K562 (cell line): Measurements from ENCODE around the gene MFAP5. TPM values are rescaled to one million over a fixed set of nuclear protein-coding genes. Genes with fewer than 3 reads are reported as not detected.

ENCODE experiments used
- ARID1B ChIP-seq: fragments of 450-650 bp; IDR thresholded peaks from 2 replicates; pipeline ENCODE4 v1.6.1; 2016; ENCODE audit warnings: antibody characterized with exemption, mild to moderate bottlenecking, inconsistent platforms
- CEBPG ChIP-seq, 3 experiments: fragments of 200-800 bp in 1 of 3; sonication (Bioruptor generic) in 1 of 3; sonication (generic) in 1 of 3; formaldehyde crosslinking in 1 of 3; IDR thresholded peaks in 2 of 3; conservative IDR thresholded peaks in 1 of 3; 2 replicates each; pipeline versions ENCODE4 v1.6.1 to v1.8.0; 2016 to 2022; ENCODE audit warnings: missing compliant biosample characterization in 2 of 3, missing genetic modification characterization in 2 of 3, mild to moderate bottlenecking in 1 of 3, missing genetic modification reagents in 1 of 3
- ELF2 ChIP-seq: fragments of 250-450 bp; sonication (Bioruptor Pico); IDR thresholded peaks from 2 replicates; pipeline ENCODE4 v1.5.0; 2021; ENCODE audit warnings: mild to moderate bottlenecking
- GTF2E2 ChIP-seq: fragments of 200-800 bp; sonication (Bioruptor generic); IDR thresholded peaks from 2 replicates; pipeline ENCODE4 v1.6.1; 2016; ENCODE audit warnings: missing genetic modification characterization, missing compliant biosample characterization
- KLF1 ChIP-seq: fragments of 450-650 bp; IDR thresholded peaks from 2 replicates; pipeline ENCODE4 v1.6.1; 2016; ENCODE audit warnings: missing genetic modification characterization, missing compliant biosample characterization
- MAZ ChIP-seq, 2 experiments: fragments of 450-650 bp in 1 of 2; sonication (generic) in 1 of 2; formaldehyde crosslinking; IDR thresholded peaks in 1 of 2; conservative IDR thresholded peaks in 1 of 2; 2 replicates each; pipeline versions ENCODE4 v1.4.0 to v1.5.0; 2020; ENCODE audit warnings: mild to moderate bottlenecking in 1 of 2, missing genetic modification reagents in 1 of 2
- MTF1 ChIP-seq: fragments of 250-450 bp; sonication (Bioruptor Pico); IDR thresholded peaks from 2 replicates; pipeline ENCODE4 v1.9.0; 2021; ENCODE audit warnings: moderate library complexity, mild to moderate bottlenecking, inconsistent platforms, borderline replicate concordance
- NR2F6 ChIP-seq: fragments of 450-650 bp; formaldehyde crosslinking; IDR thresholded peaks from 2 replicates; pipeline ENCODE4 v1.4.0; 2020; ENCODE audit warnings: mild to moderate bottlenecking
- RBM39 ChIP-seq: fragments of 200-400 bp; formaldehyde crosslinking; optimal IDR thresholded peaks from 2 replicates; pipeline ENCODE3; 2018; ENCODE audit warnings: low read depth, low read length
- RCOR1 ChIP-seq, 2 experiments: IDR thresholded peaks; 2 replicates each; pipeline ENCODE4 v1.6.1; 2012; ENCODE audit warnings: low read depth in 2 of 2, low read length in 2 of 2, borderline replicate concordance in 1 of 2, improper control_type of control experiment in 1 of 2
- SAFB ChIP-seq: fragments of 200-400 bp; formaldehyde crosslinking; IDR thresholded peaks from 2 replicates; pipeline ENCODE4 v1.6.1; 2017; ENCODE audit warnings: low read depth, low read length, borderline replicate concordance
- SMC3 ChIP-seq: conservative IDR thresholded peaks from 2 replicates; pipeline ENCODE4 v1.6.1; 2011; ENCODE audit warnings: low read depth, low read length, improper control_type of control experiment; ENCODE audit not compliant: insufficient read depth
- ZBTB1 ChIP-seq: sonication (generic); formaldehyde crosslinking; IDR thresholded peaks from 2 replicates; pipeline ENCODE4 v1.8.1; 2023; ENCODE audit warnings: missing genetic modification reagents, low read depth, mild to moderate bottlenecking, borderline replicate concordance
- ZBTB8A ChIP-seq: fragments of 450-650 bp; IDR thresholded peaks from 2 replicates; pipeline ENCODE4 v1.6.1; 2018; ENCODE audit warnings: mild to moderate bottlenecking, moderate library complexity; ENCODE audit not compliant: partially characterized antibody
- ZC3H4 ChIP-seq: sonication (generic); formaldehyde crosslinking; IDR thresholded peaks from 2 replicates; pipeline ENCODE4 v1.9.0; 2021; ENCODE audit warnings: missing genetic modification reagents, borderline replicate concordance
- ZNF146 ChIP-seq: IDR thresholded peaks from one replicate; pipeline ENCODE4 v1.6.1; 2018; ENCODE audit warnings: missing compliant biosample characterization; ENCODE audit not compliant: unreplicated experiment
- ZNF174 ChIP-seq: fragments of 250-450 bp; sonication (Bioruptor Pico); IDR thresholded peaks from 2 replicates; pipeline ENCODE4 v1.4.0; 2020; ENCODE audit warnings: mild to moderate bottlenecking
- ZNF507 ChIP-seq: conservative IDR thresholded peaks from 2 replicates; pipeline ENCODE4 v1.6.1; 2017; ENCODE audit warnings: missing genetic modification characterization, missing compliant biosample characterization
- ZNF76 ChIP-seq: fragments of 250-450 bp; sonication (Bioruptor Pico); IDR thresholded peaks from 2 replicates; pipeline ENCODE4 v1.4.0; 2020; ENCODE audit warnings: mild to moderate bottlenecking, moderate library complexity, borderline replicate concordance
- polyA plus RNA-seq, 8 experiments: library from polyadenylated mRNA; depleted of rRNA in 4 of 8; stranded (reverse) in 5 of 8; unstranded in 3 of 8; fragments of >200 nt; fragmentation: Nextera tagmentation in 2 of 8; fragmentation: Illumina TruSeq in 1 of 8; extraction: Ambion mirVana in 2 of 8; extraction: Trizol in 1 of 8; gene quantifications; 2 replicates each; pipeline versions ENCODE4 v1.2.1 to v1.2.3, GENCODE V29; 2011 to 2014; ENCODE audit warnings: inconsistent platforms in 1 of 8, missing spikeins in 1 of 8
- total RNA-seq, 7 experiments: library from RNA; depleted of rRNA in 6 of 7; stranded (reverse); fragments of >200 nt in 6 of 7; fragmentation: Illumina TruSeq in 2 of 7; extraction: Trizol in 2 of 7; gene quantifications; 2 replicates each; pipeline versions ENCODE4 v1.2.1 to v1.2.3, GENCODE V29; 2011 to 2021; ENCODE audit warnings: low replicate concordance in 1 of 7
- TF ChIP-seq, protein P1 (sequence below): fragments of 250-450 bp; sonication (Bioruptor Pico); IDR thresholded peaks from 2 replicates; pipeline ENCODE4 v1.5.0; 2020; ENCODE audit warnings: mild to moderate bottlenecking, borderline replicate concordance
- TF ChIP-seq, protein P2 (sequence below): sonication (generic); formaldehyde crosslinking; IDR thresholded peaks from 2 replicates; pipeline ENCODE4 v1.8.0; 2022; ENCODE audit warnings: mild to moderate bottlenecking, missing genetic modification reagents
- TF ChIP-seq, protein P3 (sequence below): sonication (generic); formaldehyde crosslinking; IDR thresholded peaks from 2 replicates; pipeline ENCODE4 v1.8.1; 2023; ENCODE audit warnings: mild to moderate bottlenecking, missing genetic modification reagents

The MFAP5 gene
- total and polyA plus RNA-seq, 9 of the 15 experiments (the other 6 are each of a cell fraction or from before 2014, with no cell fraction given): not detected

DNA sequence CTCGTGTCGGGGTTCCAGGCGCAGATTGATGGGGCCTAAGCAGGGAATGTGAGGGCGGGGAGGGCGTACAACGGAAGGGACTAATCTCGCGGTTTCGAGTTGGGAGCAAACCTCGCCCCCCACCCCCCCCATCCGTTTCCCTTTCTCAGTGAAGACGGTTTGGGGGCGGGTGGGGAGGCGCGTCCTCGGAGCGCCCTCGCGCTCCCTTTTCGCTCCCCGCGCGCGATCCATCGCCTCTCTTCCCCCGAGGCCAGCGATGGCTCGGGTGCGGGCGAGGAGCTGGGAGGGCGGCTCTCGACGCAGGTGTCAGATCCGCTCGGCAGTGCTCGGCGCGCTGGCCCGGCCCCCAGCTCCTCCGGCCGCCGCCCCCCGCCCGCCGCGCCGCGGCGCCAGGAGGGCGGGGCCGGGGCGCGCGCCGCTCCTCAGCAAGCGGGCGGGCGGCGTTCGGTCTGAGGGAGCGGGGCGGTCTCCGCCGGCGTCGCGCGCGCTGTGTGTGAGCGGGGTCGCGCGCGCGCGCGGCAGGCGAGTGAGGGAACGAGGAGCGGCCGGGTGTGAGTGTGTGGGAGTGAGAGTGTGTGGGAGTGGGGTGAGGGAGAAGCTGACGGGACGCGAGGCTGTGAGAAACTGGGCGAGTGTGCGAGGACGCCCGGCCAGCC, 35.0 kb upstream of the MFAP5 start, which contains the start of gene RIMKLB (continued):
- TF ChIP-seq, protein P1, sequence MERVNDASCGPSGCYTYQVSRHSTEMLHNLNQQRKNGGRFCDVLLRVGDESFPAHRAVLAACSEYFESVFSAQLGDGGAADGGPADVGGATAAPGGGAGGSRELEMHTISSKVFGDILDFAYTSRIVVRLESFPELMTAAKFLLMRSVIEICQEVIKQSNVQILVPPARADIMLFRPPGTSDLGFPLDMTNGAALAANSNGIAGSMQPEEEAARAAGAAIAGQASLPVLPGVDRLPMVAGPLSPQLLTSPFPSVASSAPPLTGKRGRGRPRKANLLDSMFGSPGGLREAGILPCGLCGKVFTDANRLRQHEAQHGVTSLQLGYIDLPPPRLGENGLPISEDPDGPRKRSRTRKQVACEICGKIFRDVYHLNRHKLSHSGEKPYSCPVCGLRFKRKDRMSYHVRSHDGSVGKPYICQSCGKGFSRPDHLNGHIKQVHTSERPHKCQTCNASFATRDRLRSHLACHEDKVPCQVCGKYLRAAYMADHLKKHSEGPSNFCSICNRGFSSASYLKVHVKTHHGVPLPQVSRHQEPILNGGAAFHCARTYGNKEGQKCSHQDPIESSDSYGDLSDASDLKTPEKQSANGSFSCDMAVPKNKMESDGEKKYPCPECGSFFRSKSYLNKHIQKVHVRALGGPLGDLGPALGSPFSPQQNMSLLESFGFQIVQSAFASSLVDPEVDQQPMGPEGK (CRISPR knock-in tag): no peak
- TF ChIP-seq ZNF507: no peak
- TF ChIP-seq, protein P2, sequence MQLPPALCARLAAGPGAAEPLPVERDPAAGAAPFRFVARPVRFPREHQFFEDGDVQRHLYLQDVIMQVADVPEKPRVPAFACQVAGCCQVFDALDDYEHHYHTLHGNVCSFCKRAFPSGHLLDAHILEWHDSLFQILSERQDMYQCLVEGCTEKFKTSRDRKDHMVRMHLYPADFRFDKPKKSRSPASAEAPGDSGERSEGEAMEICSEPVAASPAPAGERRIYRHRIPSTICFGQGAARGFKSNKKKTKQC: no peak
- TF ChIP-seq, protein P3, sequence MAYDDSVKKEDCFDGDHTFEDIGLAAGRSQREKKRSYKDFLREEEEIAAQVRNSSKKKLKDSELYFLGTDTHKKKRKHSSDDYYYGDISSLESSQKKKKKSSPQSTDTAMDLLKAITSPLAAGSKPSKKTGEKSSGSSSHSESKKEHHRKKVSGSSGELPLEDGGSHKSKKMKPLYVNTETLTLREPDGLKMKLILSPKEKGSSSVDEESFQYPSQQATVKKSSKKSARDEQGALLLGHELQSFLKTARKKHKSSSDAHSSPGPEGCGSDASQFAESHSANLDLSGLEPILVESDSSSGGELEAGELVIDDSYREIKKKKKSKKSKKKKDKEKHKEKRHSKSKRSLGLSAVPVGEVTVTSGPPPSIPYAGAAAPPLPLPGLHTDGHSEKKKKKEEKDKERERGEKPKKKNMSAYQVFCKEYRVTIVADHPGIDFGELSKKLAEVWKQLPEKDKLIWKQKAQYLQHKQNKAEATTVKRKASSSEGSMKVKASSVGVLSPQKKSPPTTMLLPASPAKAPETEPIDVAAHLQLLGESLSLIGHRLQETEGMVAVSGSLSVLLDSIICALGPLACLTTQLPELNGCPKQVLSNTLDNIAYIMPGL (CRISPR knock-in tag): no peak
- TF ChIP-seq RCOR1 (IDR thresholded peaks at IDR 0.05; ENCODE audit: borderline replicate concordance in 1 of 2, low read depth in 2 of 2, low read length in 2 of 2): no peak
- no peak for TF ChIP-seq SMC3
- TF ChIP-seq ZNF146 (CRISPR knock-in tag): no peak
- TF ChIP-seq ELF2 (CRISPR knock-in tag): no peak
- no peak for TF ChIP-seq CEBPG (CRISPR knock-in tag; IDR thresholded peaks at IDR 0.05)
- TF ChIP-seq CEBPG (tag; conservative IDR thresholded peaks at IDR 0.05 in 1 of 2, IDR thresholded peaks at IDR 0.05 in 1 of 2): no peak
- TF ChIP-seq SAFB: peak; percentile 76; the same call in 1 of the 2 replicates
- TF ChIP-seq MTF1 (CRISPR knock-in tag): no peak
- no peak for TF ChIP-seq NR2F6 (CRISPR knock-in tag)
- TF ChIP-seq ZBTB1 (CRISPR knock-in tag): no peak
- no peak for TF ChIP-seq ZNF76 (CRISPR knock-in tag)
- TF ChIP-seq KLF1 (tag): no peak
- TF ChIP-seq ZNF174: no peak
- peak; percentile 15 to 78; a peak in 3 of 4 replicates for TF ChIP-seq MAZ (CRISPR knock-in tag; conservative IDR thresholded peaks at IDR 0.05 in 1 of 2, IDR thresholded peaks at IDR 0.05 in 1 of 2)
- TF ChIP-seq GTF2E2 (tag): no peak
- TF ChIP-seq RBM39: no peak
- TF ChIP-seq ZC3H4 (CRISPR knock-in tag): no peak
- no peak; the same call in 1 of the 2 replicates for TF ChIP-seq ARID1B
- no peak for TF ChIP-seq ZBTB8A
